IMR-90 (cell line): ENCODE data around the gene TRAF3. TPM values are rescaled to one million over a fixed set of nuclear protein-coding genes. Genes with fewer than 3 reads are reported as not detected.

ENCODE experiments used
- ATAC-seq: fragments of 200-7000 bp; cut with Tn5 transposase; 2 replicates; pipeline ENCODE4 v1.9.1; 2020; ENCODE audit warnings: low read depth, mild to moderate bottlenecking, moderate library complexity
- BruUV-seq: library from RNA; stranded (reverse); fragments of 400-500 nt; replicated peaks from 2 replicates; lab custom pipeline; 2021; lab: Mats Ljungman, UMichigan
- CTCF ChIA-PET: fragments of 300-600 bp; formaldehyde crosslinking; extraction: SDS; loops from one replicate; lab custom pipeline; 2021; ENCODE audit warnings: antibody characterized with exemption; lab: Yijun Ruan, JAX
- POLR2A ChIA-PET: fragments of 300-600 bp; sonication (Branson Sonifier 250); formaldehyde crosslinking; loops from one replicate; lab custom pipeline; 2022; ENCODE audit warnings: antibody characterized with exemption; ENCODE audit not compliant: unreplicated experiment; lab: Charles Lee
- DNase-seq: peaks from one replicate; pipeline ENCODE4 v3.0.0; 2013
- H2AFZ ChIP-seq: replicated peaks from 2 replicates; pipeline ENCODE3; 2013; ENCODE audit warnings: low read length, mild to moderate bottlenecking; ENCODE audit not compliant: poor library complexity
- H2AK5ac ChIP-seq: 2 replicates; pipeline ENCODE4 v1.6.1; 2013; ENCODE audit warnings: low read depth, low read length, inconsistent platforms
- H2AK9ac ChIP-seq: replicated peaks from 2 replicates; pipeline ENCODE3; 2013; ENCODE audit warnings: mild to moderate bottlenecking, low read depth, low read length, moderate library complexity; ENCODE audit not compliant: poor library complexity
- H2BK120ac ChIP-seq: 2 replicates; pipeline ENCODE4 v1.6.1; 2013; ENCODE audit warnings: low read depth, low read length, inconsistent platforms
- H2BK15ac ChIP-seq: 3 replicates; pipeline ENCODE4 v1.6.1; 2013; ENCODE audit warnings: low read depth, low read length, inconsistent platforms
- H2BK20ac ChIP-seq: 2 replicates; pipeline ENCODE4 v1.6.1; 2013; ENCODE audit warnings: low read depth, mild to moderate bottlenecking, inconsistent platforms, low read length, moderate library complexity
- H2BK5ac ChIP-seq: 2 replicates; pipeline ENCODE4 v1.6.1; 2013; ENCODE audit warnings: mild to moderate bottlenecking, low read depth, low read length, inconsistent platforms; ENCODE audit not compliant: poor library complexity, severe bottlenecking
- H3K14ac ChIP-seq: replicated peaks from 2 replicates; pipeline ENCODE4 v1.6.1; 2013; ENCODE audit warnings: low read depth, low read length, inconsistent platforms
- H3K18ac ChIP-seq: 2 replicates; pipeline ENCODE4 v1.6.1; 2013; ENCODE audit warnings: low read depth, low read length, control low read depth
- H3K23ac ChIP-seq: 2 replicates; pipeline ENCODE4 v1.6.1; 2013; ENCODE audit warnings: low read depth, low read length, inconsistent platforms
- H3K27ac ChIP-seq: 2 replicates; pipeline ENCODE4 v1.5.1; 2013; ENCODE audit warnings: mild to moderate bottlenecking, control low read depth, low read length; ENCODE audit not compliant: insufficient read depth
- H3K27me3 ChIP-seq: 2 replicates; pipeline ENCODE4 v1.6.1; 2013; ENCODE audit warnings: low read length; ENCODE audit not compliant: control insufficient read depth, insufficient read depth
- H3K36me3 ChIP-seq: 2 replicates; pipeline ENCODE4 v1.6.1; 2013; ENCODE audit warnings: low read length, mixed read lengths; ENCODE audit not compliant: control insufficient read depth, insufficient read depth
- H3K4ac ChIP-seq: 2 replicates; pipeline ENCODE4 v1.6.1; 2013; ENCODE audit warnings: low read depth, low read length, inconsistent platforms
- H3K4me1 ChIP-seq: 2 replicates; pipeline ENCODE4 v1.6.1; 2013; ENCODE audit warnings: low read length, mixed read lengths; ENCODE audit not compliant: control insufficient read depth, insufficient read depth
- H3K4me2 ChIP-seq: 2 replicates; pipeline ENCODE4 v1.6.1; 2013; ENCODE audit warnings: low read depth, mild to moderate bottlenecking, control low read depth, low read length, moderate library complexity
- H3K4me3 ChIP-seq: 2 replicates; pipeline ENCODE4 v1.5.1; 2013; ENCODE audit warnings: low read depth, mild to moderate bottlenecking, control low read depth, low read length, moderate library complexity; ENCODE audit not compliant: insufficient read depth
- H3K56ac ChIP-seq: 2 replicates; pipeline ENCODE4 v1.6.1; 2013; ENCODE audit warnings: low read length, inconsistent platforms; ENCODE audit not compliant: insufficient read depth; ENCODE audit errors: extremely low read depth
- H3K79me1 ChIP-seq, 2 experiments: 2 replicates each; pipeline ENCODE4 v1.6.1; 2013; ENCODE audit warnings: low read length in 2 of 2, inconsistent platforms in 1 of 2, low read depth in 1 of 2
- H3K9ac ChIP-seq: 2 replicates; pipeline ENCODE4 v1.6.1; 2013; ENCODE audit warnings: low read depth, low read length, control low read depth
- H3K9me1 ChIP-seq: 2 replicates; pipeline ENCODE4 v1.6.1; 2013; ENCODE audit warnings: low read length, inconsistent platforms; ENCODE audit not compliant: insufficient read depth
- H3K9me3 ChIP-seq: 2 replicates; pipeline ENCODE4 v1.6.1; 2013; ENCODE audit warnings: low read length; ENCODE audit not compliant: control insufficient read depth, insufficient read depth
- H4K20me1 ChIP-seq: 2 replicates; pipeline ENCODE4 v1.6.1; 2013; ENCODE audit warnings: low read length, inconsistent platforms; ENCODE audit not compliant: insufficient read depth
- H4K5ac ChIP-seq: 2 replicates; pipeline ENCODE4 v1.6.1; 2013; ENCODE audit warnings: mild to moderate bottlenecking, low read depth, low read length, control low read depth
- H4K8ac ChIP-seq, 2 experiments: 2 replicates each; pipeline ENCODE4 v1.6.1; 2013; ENCODE audit warnings: low read depth in 2 of 2, low read length in 2 of 2, control low read depth in 1 of 2, inconsistent platforms in 1 of 2
- H4K91ac ChIP-seq: 2 replicates; pipeline ENCODE4 v1.6.1; 2013; ENCODE audit warnings: low read depth, low read length, inconsistent platforms; ENCODE audit not compliant: insufficient read depth
- BHLHE40 ChIP-seq: fragments of 150-350 bp; IDR thresholded peaks from 2 replicates; pipeline ENCODE4 v1.6.1; 2016; ENCODE audit warnings: mild to moderate bottlenecking, low read depth, low read length
- CEBPB ChIP-seq: IDR thresholded peaks from 2 replicates; pipeline ENCODE4 v1.6.1; 2012; ENCODE audit warnings: low read depth, low read length, improper control_type of control experiment
- CHD1 ChIP-seq: IDR thresholded peaks from 2 replicates; pipeline ENCODE4 v1.6.1; 2012; ENCODE audit warnings: low read depth, low read length, improper control_type of control experiment
- CTCF ChIP-seq: conservative IDR thresholded peaks from 2 replicates; pipeline ENCODE4 v1.5.1; 2012; ENCODE audit warnings: mild to moderate bottlenecking, low read depth, low read length, improper control_type of control experiment
- ELK1 ChIP-seq: fragments of 150-350 bp; IDR thresholded peaks from 2 replicates; pipeline ENCODE4 v1.6.1; 2016; ENCODE audit warnings: low read depth, mild to moderate bottlenecking, low read length, moderate library complexity, borderline replicate concordance
- FOS ChIP-seq: fragments of 150-350 bp; IDR thresholded peaks from 2 replicates; pipeline ENCODE4 v1.6.1; 2016; ENCODE audit warnings: low read depth, low read length
- MAFK ChIP-seq: IDR thresholded peaks from 2 replicates; pipeline ENCODE4 v1.6.1; 2012; ENCODE audit warnings: low read depth, low read length, improper control_type of control experiment
- MAZ ChIP-seq: IDR thresholded peaks from 2 replicates; pipeline ENCODE4 v1.6.1; 2012; ENCODE audit warnings: low read depth, mild to moderate bottlenecking, low read length, improper control_type of control experiment, moderate library complexity, borderline replicate concordance
- MXI1 ChIP-seq: IDR thresholded peaks from 2 replicates; pipeline ENCODE4 v1.6.1; 2012; ENCODE audit warnings: low read depth, mild to moderate bottlenecking, low read length, moderate library complexity, borderline replicate concordance
- NFE2L2 ChIP-seq: fragments of 150-350 bp; IDR thresholded peaks from 2 replicates; pipeline ENCODE4 v1.6.1; 2016; ENCODE audit warnings: low read depth, mild to moderate bottlenecking, low read length
- POLR2A ChIP-seq: IDR thresholded peaks from 2 replicates; pipeline ENCODE4 v1.6.1; 2012; ENCODE audit warnings: mild to moderate bottlenecking, low read depth, low read length
- RAD21 ChIP-seq: IDR thresholded peaks from 2 replicates; pipeline ENCODE4 v1.6.1; 2012; ENCODE audit warnings: low read length, improper control_type of control experiment
- RCOR1 ChIP-seq: IDR thresholded peaks from 2 replicates; pipeline ENCODE4 v1.6.1; 2012; ENCODE audit warnings: mild to moderate bottlenecking, low read length, improper control_type of control experiment; ENCODE audit not compliant: insufficient replicate concordance
- RFX5 ChIP-seq: IDR thresholded peaks from 2 replicates; pipeline ENCODE4 v1.8.0; 2012; ENCODE audit warnings: low read depth, mild to moderate bottlenecking, low read length, moderate library complexity
- SMC3 ChIP-seq: fragments of 150-350 bp; IDR thresholded peaks from 2 replicates; pipeline ENCODE4 v1.6.1; 2016; ENCODE audit warnings: low read depth, mild to moderate bottlenecking, antibody characterized with exemption, low read length, moderate library complexity
- USF2 ChIP-seq: fragments of 150-350 bp; IDR thresholded peaks from 2 replicates; pipeline ENCODE4 v1.6.1; 2017; ENCODE audit warnings: mild to moderate bottlenecking, antibody characterized with exemption, low read length, low read depth
- WGBS, 2 experiments: methylation state at CpG; one replicate each; pipeline versions ENCODE4 v1.1.5 to v1.1.7; 2013; ENCODE audit warnings: missing lambda C conversion rate in 2 of 2; ENCODE audit not compliant: insufficient read length in 1 of 2; ENCODE audit errors: extremely low coverage in 2 of 2; 5-methylcytosine and 5-hydroxymethylcytosine counted together
- dilution Hi-C: fragments of 300-500 bp; cut with HindIII; formaldehyde crosslinking; loops from one replicate; pipeline ENCODE4 v1.14.3; 2018; ENCODE audit warnings: low sequenced_read_pairs; ENCODE audit not compliant: unreplicated experiment
- in situ Hi-C: fragments of 300-500 bp; cut with MboI; formaldehyde crosslinking; loops from 3 replicates; pipeline ENCODE4 v1.14.3; 2019; ENCODE audit warnings: low sequenced_read_pairs, inconsistent platforms, mixed read lengths
- intact Hi-C: fragments of 100-400 bp; cut with micrococcal nuclease; formaldehyde crosslinking; loops from 2 replicates; pipeline ENCODE4 v1.10.0; 2022
- polyA plus RNA-seq, 3 experiments: library from polyadenylated mRNA; depleted of rRNA; stranded (reverse); fragments of >200 nt; gene quantifications; 2 replicates each; pipeline ENCODE4 v1.2.3, GENCODE V29; 2012; ENCODE audit warnings: low replicate concordance in 1 of 3
- total RNA-seq: library from RNA; depleted of rRNA; stranded (reverse); fragments of >200 nt; gene quantifications from 2 replicates; pipeline ENCODE4 v1.2.3, GENCODE V29; 2012

TRAF3 gene
- total and polyA plus RNA-seq, 2 of the 4 experiments (the other 2 are of a cell fraction), result 21.2 to 25.3 TPM

GRCh38 chr14:102804858-102805257, 27.6 kb downstream of the TRAF3 start:
- H3K9me1 ChIP-seq, result peaks cover 28% of the 10 kb centered on the region
- H2AFZ ChIP-seq, result no peak overlapping the region
- no peak overlapping the region for H3K4me2 ChIP-seq
- WGBS, 2 experiments, result no CpG with 5 or more reads among the region's 1 CpG
- ATAC-seq (no peak), DNase-seq (no peak)
- no peaks in the 10 kb centered on the region for H3K27me3 ChIP-seq
- CTCF ChIA-PET, result no interaction called here
- no peak overlapping the region for H2BK120ac ChIP-seq
- no peak overlapping the region for H3K14ac ChIP-seq
- no peak overlapping the region for H3K4me3 ChIP-seq
- dilution Hi-C loops (no loop called here), in situ Hi-C loops (no loop called here), intact Hi-C loops (no loop called here)
- no peak overlapping the region for H2BK15ac ChIP-seq
- H4K5ac ChIP-seq, result no peak overlapping the region
- peaks cover 6% of the 10 kb centered on the region for H3K4me1 ChIP-seq
- TF ChIP-seq ELK1 (no peak), CEBPB (no peak), MAFK (no peak), RCOR1 (no peak), FOS (no peak), NFE2L2 (no peak), POLR2A (no peak), MXI1 (no peak), SMC3 (no peak), CHD1 (no peak), CTCF (no peak), RFX5 (no peak), RAD21 (no peak), USF2 (no peak), MAZ (no peak), BHLHE40 (no peak)
- no peak overlapping the region for H3K18ac ChIP-seq
- H3K9me3 ChIP-seq, result no peaks in the 10 kb centered on the region
- H3K56ac ChIP-seq, result no peak overlapping the region
- no peak overlapping the region for H4K8ac ChIP-seq
- H3K23ac ChIP-seq, result no peak overlapping the region
- H3K79me1 ChIP-seq, result peaks cover 38 to 72% of the 10 kb centered on the region in 2 experiments
- no peak overlapping the region for H3K4ac ChIP-seq
- POLR2A ChIA-PET, result no interaction called here
- H2AK9ac ChIP-seq, result no peak overlapping the region
- H2BK5ac ChIP-seq, result no peak overlapping the region
- peaks cover 55% of the 10 kb centered on the region for H4K20me1 ChIP-seq
- H3K36me3 ChIP-seq, result no peaks in the 10 kb centered on the region
- H3K9ac ChIP-seq, result no peak overlapping the region
- H2AK5ac ChIP-seq, result no peak overlapping the region
- no peak overlapping the region for H2BK20ac ChIP-seq
- H3K27ac ChIP-seq, result no peak overlapping the region
- no TSS peak for BruUV-seq
- H4K91ac ChIP-seq, result no peak overlapping the region
